Lower leg skin (tissue), 3 donors: ENCODE results near the gene EXOC1.

Experiments
- CTCF ChIP-seq, 3 donors: fragments of 450-650 bp; IDR thresholded peaks; one replicate each; pipeline ENCODE4 v1.5.1; 2016; ENCODE audit warnings: antibody characterized with exemption in 3 of 3, mild to moderate bottlenecking in 3 of 3, moderate library complexity in 2 of 3
- POLR2A ChIP-seq, 2 donors: fragments of 450-650 bp; IDR thresholded peaks; one replicate each; pipeline ENCODE4 v1.6.1; 2016 to 2017; ENCODE audit warnings: antibody characterized with exemption in 2 of 2, mild to moderate bottlenecking in 1 of 2, moderate library complexity in 1 of 2

- TF ChIP-seq CTCF (IDR thresholded peaks at IDR 0.05) (no peak), POLR2A (IDR thresholded peaks at IDR 0.05) (no peak)
Observed at GRCh38 chr4:55807556-55807955, 45.9 kb upstream of the EXOC1 start.
